Midbrain (tissue), 1 donor: Measurements from ENCODE around the gene GTF2A1.

Experiments used
- DNase-seq: peaks from one replicate; lab custom pipeline; 2025; lab: John Stamatoyannopoulos, UW

Gene GTF2A1

DNA sequence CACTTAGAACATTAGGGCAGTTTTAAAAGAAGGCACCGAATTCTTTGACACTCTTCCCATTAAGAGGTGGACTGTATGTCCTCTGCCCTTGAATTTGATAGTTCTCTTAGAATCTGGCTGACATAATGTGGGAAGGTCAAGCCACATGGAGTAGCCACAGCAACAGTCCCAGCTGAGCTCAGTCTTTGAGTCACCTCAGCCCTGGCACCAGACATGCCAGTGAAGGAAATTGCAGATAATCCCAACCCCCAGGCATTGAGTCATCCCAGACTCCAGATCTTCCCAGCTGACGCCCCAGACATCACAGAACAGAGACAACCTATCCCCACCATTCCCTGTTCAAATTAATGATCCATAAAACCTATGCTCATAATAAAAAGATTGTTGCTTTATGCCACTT lies 83.4 kb downstream of the GTF2A1 start:
- no peak for DNase-seq

DNA sequence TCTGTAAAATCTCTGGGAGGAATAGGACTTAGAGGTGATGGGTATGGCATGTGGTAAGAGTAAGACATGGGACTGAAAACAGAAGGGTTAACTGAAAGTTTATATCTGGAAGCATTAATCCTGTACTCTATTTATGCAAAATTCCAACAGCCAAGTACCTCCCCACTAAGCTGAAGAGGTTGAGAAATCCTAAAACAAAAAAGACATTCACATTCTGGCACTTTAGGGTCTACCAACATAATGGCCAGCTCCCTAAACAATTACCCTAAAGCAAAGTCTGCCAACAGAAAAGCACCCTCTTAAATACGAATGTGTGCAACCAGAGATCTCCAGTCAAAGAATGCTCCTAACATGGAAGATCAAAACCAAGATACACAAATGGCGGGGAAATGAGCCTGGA lies 87.4 kb downstream of the GTF2A1 start:
- no peak for DNase-seq

DNA sequence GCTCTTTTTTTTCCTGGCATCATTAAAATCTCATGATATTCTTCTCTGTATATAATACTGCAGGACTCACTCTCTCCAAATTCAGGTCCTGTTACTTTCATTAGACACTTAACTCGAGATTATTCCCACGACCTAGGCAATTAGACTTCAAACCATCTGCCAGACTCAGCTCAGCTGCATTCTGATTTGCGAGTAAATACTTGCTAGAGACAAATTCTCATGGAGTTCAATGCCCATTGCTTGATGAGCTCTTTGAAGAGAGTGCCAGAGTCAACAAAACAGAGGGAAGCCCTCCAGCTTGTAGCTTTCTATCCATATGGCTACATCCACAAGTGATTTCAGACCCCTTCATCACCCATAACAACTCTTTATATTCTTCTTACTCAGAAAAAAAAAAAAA lies 88.3 kb downstream of the GTF2A1 start:
- no peak for DNase-seq

DNA sequence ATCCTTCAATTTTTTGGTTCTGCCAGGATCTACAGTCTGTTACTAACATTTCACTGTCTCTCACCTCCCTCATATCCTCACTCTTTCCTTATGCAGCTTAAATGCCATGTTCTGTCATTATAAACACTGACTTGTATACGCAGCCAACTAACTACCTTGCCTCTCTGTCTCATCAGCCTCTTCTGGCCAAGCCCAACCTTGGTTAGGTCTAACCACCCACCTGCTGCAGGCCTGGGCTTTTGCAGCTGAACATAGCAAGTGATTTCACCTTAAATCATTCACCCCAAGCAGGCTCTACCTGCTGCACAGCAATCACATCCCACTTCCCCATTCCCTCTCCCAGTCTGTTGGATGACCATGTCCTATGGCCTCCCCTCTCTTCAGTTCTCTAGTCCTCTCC lies 91.5 kb downstream of the GTF2A1 start:
- no peak for DNase-seq

DNA sequence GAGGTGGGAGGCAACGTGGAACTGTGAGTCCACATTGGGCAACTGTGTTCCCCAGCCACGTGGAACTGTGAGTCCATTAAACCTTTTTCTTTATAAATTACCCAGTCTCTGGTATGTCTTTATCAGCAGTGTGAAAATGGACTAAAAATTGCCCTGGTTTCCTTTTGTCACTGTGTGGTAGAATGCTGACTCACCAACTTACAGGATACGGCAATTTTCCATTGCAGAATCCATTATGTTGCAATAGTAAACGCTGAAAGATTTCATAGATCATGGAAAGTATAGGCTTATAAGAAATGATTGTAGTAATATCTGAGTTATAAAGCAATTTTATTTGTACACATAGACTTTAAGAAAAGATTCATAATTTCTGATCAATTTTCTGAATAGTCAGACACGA lies 93.0 kb downstream of the GTF2A1 start:
- DNase-seq = no peak

DNA sequence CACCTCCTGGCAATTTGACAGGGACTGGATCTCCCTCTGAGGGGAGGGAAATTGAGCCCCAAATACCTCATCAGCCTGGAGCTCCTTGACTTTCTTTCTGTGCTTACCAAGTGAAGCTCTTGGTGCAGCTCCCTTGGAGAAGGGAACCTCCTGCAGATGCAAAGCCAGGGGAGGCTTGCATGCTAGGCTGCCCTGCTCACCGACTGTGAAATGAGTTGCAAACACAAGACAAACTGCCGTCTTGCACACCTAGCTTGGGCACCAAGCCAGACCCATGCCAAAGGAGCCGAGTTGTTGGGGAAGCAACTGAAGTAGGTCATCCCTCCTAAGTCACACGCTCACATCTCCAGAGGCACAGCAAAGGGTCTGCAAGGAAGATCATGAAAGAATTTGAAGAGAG lies 95.2 kb downstream of the GTF2A1 start:
- DNase-seq = no peak
